SU-DHL-6 (cell line): Measurements from ENCODE around the gene DLG2.

ENCODE experiments used
- CTCF ChIP-seq: fragments of 200-600 bp; sonication (generic); IDR thresholded peaks from one replicate; pipeline ENCODE4 v1.5.1; 2017; ENCODE audit warnings: antibody characterized with exemption, mild to moderate bottlenecking, low read length, moderate library complexity; ENCODE audit not compliant: insufficient read depth, poor library complexity, severe bottlenecking
- EZH2phosphoT487 ChIP-seq: fragments of 200-600 bp; sonication (generic), shearing (Covaris generic); conservative IDR thresholded peaks from 2 replicates; pipeline ENCODE4 v1.6.1; 2018; ENCODE audit warnings: mild to moderate bottlenecking, antibody characterized with exemption, low read length, moderate library complexity, mixed read lengths

GRCh38 chr11:85313741-85314140 is 313.4 kb downstream of the DLG2 start:
- TF ChIP-seq CTCF (no peak), EZH2phosphoT487 (no peak)
